Osteocyte (in vitro differentiated cells): ENCODE data around the gene FAM185A. TPM values are rescaled to one million over a fixed set of nuclear protein-coding genes. Genes with fewer than 3 reads are reported as not detected.
"Not testable (repeated sequence)": the region's sequence is repeated elsewhere in the genome, so short reads cannot be mapped to it uniquely, and the experiment has no call there.

Source experiments
- DNase-seq: peaks from one replicate; pipeline ENCODE4 v3.0.0; 2021; ENCODE audit warnings: mixed read lengths; ENCODE audit not compliant: unreplicated experiment; ENCODE audit errors: extremely low spot score
- H3K27ac Mint-ChIP-seq: one replicate; pipeline ENCODE4 v1.8.0; 2021; ENCODE audit warnings: mild to moderate bottlenecking, mixed read lengths; ENCODE audit not compliant: unreplicated experiment
- H3K27me3 Mint-ChIP-seq: one replicate; pipeline ENCODE4 v1.8.0; 2021; ENCODE audit warnings: mixed read lengths; ENCODE audit not compliant: unreplicated experiment
- H3K36me3 Mint-ChIP-seq: one replicate; pipeline ENCODE4 v1.8.0; 2021; ENCODE audit warnings: mixed read lengths; ENCODE audit not compliant: unreplicated experiment
- H3K4me1 Mint-ChIP-seq: one replicate; pipeline ENCODE4 v1.8.0; 2021; ENCODE audit warnings: mixed read lengths; ENCODE audit not compliant: unreplicated experiment
- H3K4me3 Mint-ChIP-seq: one replicate; pipeline ENCODE4 v1.8.0; 2021; ENCODE audit warnings: mild to moderate bottlenecking, moderate library complexity, mixed read lengths; ENCODE audit not compliant: unreplicated experiment
- H3K9me3 Mint-ChIP-seq: one replicate; pipeline ENCODE4 v1.8.0; 2021; ENCODE audit warnings: mixed read lengths; ENCODE audit not compliant: unreplicated experiment
- CTCF ChIP-seq: fragments of 200-600 bp; sonication (generic); IDR thresholded peaks from 2 replicates; pipeline ENCODE4 v1.5.0; 2021; ENCODE audit warnings: antibody characterized with exemption, mild to moderate bottlenecking, moderate library complexity
- total RNA-seq: library from RNA; stranded (reverse); gene quantifications from 2 replicates; pipeline ENCODE4 v1.2.1, GENCODE V29; 2021

FAM185A gene
- total RNA-seq, 1 donor from 2014 or later = 7.8 TPM

GRCh38 chr7:102745494-102746288 is 3.1 kb upstream of the FAM185A start:
- H3K36me3 Mint-ChIP-seq, H3K4me3 Mint-ChIP-seq, H3K27ac Mint-ChIP-seq, DNase-seq, H3K9me3 Mint-ChIP-seq: not testable (repeated sequence)
- H3K27me3 Mint-ChIP-seq = peaks cover 16% of the 10 kb centered on the region
- peaks cover 12% of the 10 kb centered on the region for H3K4me1 Mint-ChIP-seq
- peak; percentile 46 for TF ChIP-seq CTCF

- peaks cover 14% of the 10 kb centered on the region for H3K4me1 Mint-ChIP-seq
- not testable (repeated sequence) for H3K36me3 Mint-ChIP-seq, H3K27ac Mint-ChIP-seq
Measured at GRCh38 chr7:102749445-102749786, 617 bp downstream of the FAM185A start.

GRCh38 chr7:102758227-102758626 is 9.4 kb downstream of the FAM185A start:
- DNase-seq, H3K9me3 Mint-ChIP-seq, H3K4me3 Mint-ChIP-seq: not testable (repeated sequence)

More at GRCh38 chr7:102749445-102749786, 617 bp downstream of the FAM185A start:
- peak overlapping the region; percentile 73 for H3K4me3 Mint-ChIP-seq
- not testable (repeated sequence) for H3K27me3 Mint-ChIP-seq, H3K9me3 Mint-ChIP-seq, DNase-seq

GRCh38 chr7:102759934-102760333 is 11.1 kb downstream of the FAM185A start:
- H3K27ac Mint-ChIP-seq, H3K27me3 Mint-ChIP-seq, H3K36me3 Mint-ChIP-seq, H3K9me3 Mint-ChIP-seq, DNase-seq, H3K4me1 Mint-ChIP-seq, H3K4me3 Mint-ChIP-seq: not testable (repeated sequence)

More at GRCh38 chr7:102758227-102758626, 9.4 kb downstream of the FAM185A start:
- peak; percentile 52 for TF ChIP-seq CTCF
- H3K36me3 Mint-ChIP-seq, H3K4me1 Mint-ChIP-seq, H3K27me3 Mint-ChIP-seq, H3K27ac Mint-ChIP-seq: not testable (repeated sequence)

- not testable (repeated sequence) for H3K36me3 Mint-ChIP-seq, H3K9me3 Mint-ChIP-seq, DNase-seq, H3K4me1 Mint-ChIP-seq, H3K27ac Mint-ChIP-seq, H3K4me3 Mint-ChIP-seq, H3K27me3 Mint-ChIP-seq
Measured at GRCh38 chr7:102761234-102761633, 12.4 kb downstream of the FAM185A start.

GRCh38 chr7:102763295-102763905 is 14.6 kb downstream of the FAM185A start:
- DNase-seq, H3K9me3 Mint-ChIP-seq, H3K27me3 Mint-ChIP-seq, H3K36me3 Mint-ChIP-seq, H3K4me1 Mint-ChIP-seq, H3K4me3 Mint-ChIP-seq, H3K27ac Mint-ChIP-seq: not testable (repeated sequence)

- H3K4me1 Mint-ChIP-seq, DNase-seq, H3K27me3 Mint-ChIP-seq, H3K27ac Mint-ChIP-seq, H3K4me3 Mint-ChIP-seq, H3K9me3 Mint-ChIP-seq, H3K36me3 Mint-ChIP-seq: not testable (repeated sequence)
Measured at GRCh38 chr7:102769657-102770192, 20.9 kb downstream of the FAM185A start.

GRCh38 chr7:102770467-102770866 is 21.7 kb downstream of the FAM185A start:
- not testable (repeated sequence) for H3K36me3 Mint-ChIP-seq

GRCh38 chr7:102776217-102776616 is 27.4 kb downstream of the FAM185A start:
- H3K4me3 Mint-ChIP-seq, H3K4me1 Mint-ChIP-seq, DNase-seq, H3K9me3 Mint-ChIP-seq, H3K27me3 Mint-ChIP-seq, H3K27ac Mint-ChIP-seq: not testable (repeated sequence)
- H3K36me3 Mint-ChIP-seq = peaks cover 17% of the 10 kb centered on the region

More at GRCh38 chr7:102770467-102770866, 21.7 kb downstream of the FAM185A start:
- not testable (repeated sequence) for H3K9me3 Mint-ChIP-seq, H3K4me3 Mint-ChIP-seq, H3K4me1 Mint-ChIP-seq, DNase-seq, H3K27me3 Mint-ChIP-seq, H3K27ac Mint-ChIP-seq

GRCh38 chr7:102778663-102779062 is 29.9 kb downstream of the FAM185A start:
- not testable (repeated sequence) for H3K9me3 Mint-ChIP-seq, DNase-seq, H3K27me3 Mint-ChIP-seq, H3K4me3 Mint-ChIP-seq, H3K4me1 Mint-ChIP-seq
- Mint-ChIP-seq H3K27ac (peak overlapping the region; percentile 27), H3K36me3 (peaks cover 23% of the 10 kb centered on the region)
